SK-N-SH treated with all-trans-retinoic acid at 6 μM for 48 hours (cell line): ENCODE results near the gene STK32B.
A peak's percentile ranks its signal among the peaks of the same experiment; 100 is the strongest.
"Not testable (repeated sequence)": the region's sequence is repeated elsewhere in the genome, so short reads cannot be mapped to it uniquely, and the experiment has no call there.

Experiments used
- ATAC-seq: fragments of 200-7000 bp; cut with Tn5 transposase; 3 replicates; pipeline ENCODE4 v1.9.1; 2020; ENCODE audit warnings: mild to moderate bottlenecking, moderate library complexity
- ARNTL ChIP-seq: fragments of 450-650 bp; formaldehyde crosslinking; IDR thresholded peaks from 2 replicates; pipeline ENCODE4 v1.5.0; 2020; ENCODE audit warnings: low read depth, mild to moderate bottlenecking, moderate library complexity, borderline replicate concordance
- BACH2 ChIP-seq: fragments of 250-450 bp; sonication (Bioruptor Pico); IDR thresholded peaks from 2 replicates; pipeline ENCODE4 v1.9.0; 2021; ENCODE audit warnings: mild to moderate bottlenecking, borderline replicate concordance
- CSDC2 ChIP-seq: fragments of 250-450 bp; sonication (Bioruptor Pico); IDR thresholded peaks from 2 replicates; pipeline ENCODE4 v1.5.0; 2020; ENCODE audit warnings: mild to moderate bottlenecking, moderate library complexity
- CSRNP3 ChIP-seq: fragments of 250-450 bp; sonication (Bioruptor Pico); IDR thresholded peaks from 2 replicates; pipeline ENCODE4 v1.5.1; 2021; ENCODE audit warnings: mild to moderate bottlenecking, moderate library complexity
- ESRRG ChIP-seq: fragments of 250-450 bp; sonication (Bioruptor Pico); IDR thresholded peaks from 2 replicates; pipeline ENCODE4 v1.6.1; 2021; ENCODE audit warnings: mild to moderate bottlenecking
- GLIS3 ChIP-seq: fragments of 250-450 bp; sonication (Bioruptor Pico); IDR thresholded peaks from 2 replicates; pipeline ENCODE4 v1.5.0; 2020; ENCODE audit warnings: mild to moderate bottlenecking, moderate library complexity
- OSR1 ChIP-seq: fragments of 250-450 bp; sonication (Bioruptor Pico); IDR thresholded peaks from 2 replicates; pipeline ENCODE4 v1.8.0; 2022; ENCODE audit warnings: moderate library complexity, mild to moderate bottlenecking, inconsistent platforms
- PATZ1 ChIP-seq: fragments of 250-450 bp; sonication (Bioruptor Pico); IDR thresholded peaks from 2 replicates; pipeline ENCODE4 v1.8.0; 2020; ENCODE audit warnings: mild to moderate bottlenecking, moderate library complexity, borderline replicate concordance
- PPARA ChIP-seq: fragments of 250-450 bp; sonication (Bioruptor Pico); IDR thresholded peaks from 2 replicates; pipeline ENCODE4 v1.5.0; 2020; ENCODE audit warnings: mild to moderate bottlenecking, borderline replicate concordance
- RARB ChIP-seq: fragments of 250-450 bp; sonication (Bioruptor Pico); IDR thresholded peaks from 2 replicates; pipeline ENCODE4 v1.8.0; 2021; ENCODE audit warnings: mild to moderate bottlenecking, moderate library complexity
- SNAI2 ChIP-seq: fragments of 250-450 bp; sonication (Bioruptor Pico); IDR thresholded peaks from 2 replicates; pipeline ENCODE4 v1.5.0; 2020; ENCODE audit warnings: mild to moderate bottlenecking, moderate library complexity
- TCF4 ChIP-seq: fragments of 250-450 bp; sonication (Bioruptor Pico); IDR thresholded peaks from 2 replicates; pipeline ENCODE4 v1.8.0; 2021; ENCODE audit warnings: mild to moderate bottlenecking, moderate library complexity, borderline replicate concordance
- TSHZ2 ChIP-seq: fragments of 250-450 bp; sonication (Bioruptor Pico); IDR thresholded peaks from 2 replicates; pipeline ENCODE4 v1.5.0; 2020; ENCODE audit warnings: mild to moderate bottlenecking, moderate library complexity
- ZC3H10 ChIP-seq: fragments of 250-450 bp; sonication (Bioruptor Pico); IDR thresholded peaks from 2 replicates; pipeline ENCODE4 v1.5.1; 2021; ENCODE audit warnings: mild to moderate bottlenecking, moderate library complexity
- ZFP3 ChIP-seq: fragments of 250-450 bp; sonication (Bioruptor Pico); IDR thresholded peaks from 2 replicates; pipeline ENCODE4 v1.5.0; 2020; ENCODE audit warnings: mild to moderate bottlenecking, moderate library complexity
- ZFP30 ChIP-seq: fragments of 450-650 bp; formaldehyde crosslinking; IDR thresholded peaks from 2 replicates; pipeline ENCODE4 v1.5.0; 2022; ENCODE audit warnings: mild to moderate bottlenecking, moderate library complexity
- ZNF70 ChIP-seq: fragments of 450-650 bp; formaldehyde crosslinking; IDR thresholded peaks from 2 replicates; pipeline ENCODE4 v1.5.0; 2020; ENCODE audit warnings: mild to moderate bottlenecking, moderate library complexity
- ZNF8 ChIP-seq: fragments of 450-650 bp; formaldehyde crosslinking; IDR thresholded peaks from 2 replicates; pipeline ENCODE4 v1.5.0; 2020; ENCODE audit warnings: mild to moderate bottlenecking, moderate library complexity

STK32B gene

GRCh38 chr4:5051278-5052203, at the start of gene STK32B:
Gene STK32B (plus strand): TSS chr4:5051480.
- no peak for TF ChIP-seq TSHZ2 (CRISPR knock-in tag)
- no peak for TF ChIP-seq BACH2 (CRISPR knock-in tag)
- no peak for TF ChIP-seq ZFP3 (CRISPR knock-in tag)
- no peak for TF ChIP-seq ARNTL (CRISPR knock-in tag)
- TF ChIP-seq ZNF70: no peak
- TF ChIP-seq PATZ1: no peak
- no peak for TF ChIP-seq RARB (CRISPR knock-in tag)
- TF ChIP-seq GLIS3 (CRISPR knock-in tag): no peak
- TF ChIP-seq CSDC2 (CRISPR knock-in tag): no peak
- TF ChIP-seq CSRNP3 (CRISPR knock-in tag): no peak
- TF ChIP-seq OSR1 (CRISPR knock-in tag): no peak
- ATAC-seq: peak; percentile 77

GRCh38 chr4:5001641-5002040, 49.6 kb upstream of the STK32B start:
- not testable (repeated sequence) for ATAC-seq

GRCh38 chr4:5003372-5003857, 47.9 kb upstream of the STK32B start:
- TF ChIP-seq SNAI2: no peak
- no peak for TF ChIP-seq ZNF70
- TF ChIP-seq PPARA: no peak
- TF ChIP-seq ESRRG (CRISPR knock-in tag): no peak
- TF ChIP-seq CSRNP3 (CRISPR knock-in tag): no peak
- no peak for TF ChIP-seq ZC3H10 (CRISPR knock-in tag)
- no peak for TF ChIP-seq PATZ1
- no peak for TF ChIP-seq ARNTL (CRISPR knock-in tag)
- no peak for TF ChIP-seq TSHZ2 (CRISPR knock-in tag)
- TF ChIP-seq TCF4: no peak
- TF ChIP-seq BACH2 (CRISPR knock-in tag): no peak
- no peak for TF ChIP-seq ZNF8 (CRISPR knock-in tag)
- no peak for TF ChIP-seq ZFP30 (CRISPR knock-in tag)
- TF ChIP-seq RARB (CRISPR knock-in tag): no peak
- no peak for ATAC-seq
